Measurements from ENCODE around the gene PDGFA. TPM values are rescaled to one million over a fixed set of nuclear protein-coding genes. Genes with fewer than 3 reads are reported as not detected.
A peak's percentile ranks its signal among the peaks of the same experiment; 100 is the strongest.

PDGFA gene
- total and polyA plus RNA-seq, 2 donors from 2014 or later: 14.1 to 53.0 TPM

DNA sequence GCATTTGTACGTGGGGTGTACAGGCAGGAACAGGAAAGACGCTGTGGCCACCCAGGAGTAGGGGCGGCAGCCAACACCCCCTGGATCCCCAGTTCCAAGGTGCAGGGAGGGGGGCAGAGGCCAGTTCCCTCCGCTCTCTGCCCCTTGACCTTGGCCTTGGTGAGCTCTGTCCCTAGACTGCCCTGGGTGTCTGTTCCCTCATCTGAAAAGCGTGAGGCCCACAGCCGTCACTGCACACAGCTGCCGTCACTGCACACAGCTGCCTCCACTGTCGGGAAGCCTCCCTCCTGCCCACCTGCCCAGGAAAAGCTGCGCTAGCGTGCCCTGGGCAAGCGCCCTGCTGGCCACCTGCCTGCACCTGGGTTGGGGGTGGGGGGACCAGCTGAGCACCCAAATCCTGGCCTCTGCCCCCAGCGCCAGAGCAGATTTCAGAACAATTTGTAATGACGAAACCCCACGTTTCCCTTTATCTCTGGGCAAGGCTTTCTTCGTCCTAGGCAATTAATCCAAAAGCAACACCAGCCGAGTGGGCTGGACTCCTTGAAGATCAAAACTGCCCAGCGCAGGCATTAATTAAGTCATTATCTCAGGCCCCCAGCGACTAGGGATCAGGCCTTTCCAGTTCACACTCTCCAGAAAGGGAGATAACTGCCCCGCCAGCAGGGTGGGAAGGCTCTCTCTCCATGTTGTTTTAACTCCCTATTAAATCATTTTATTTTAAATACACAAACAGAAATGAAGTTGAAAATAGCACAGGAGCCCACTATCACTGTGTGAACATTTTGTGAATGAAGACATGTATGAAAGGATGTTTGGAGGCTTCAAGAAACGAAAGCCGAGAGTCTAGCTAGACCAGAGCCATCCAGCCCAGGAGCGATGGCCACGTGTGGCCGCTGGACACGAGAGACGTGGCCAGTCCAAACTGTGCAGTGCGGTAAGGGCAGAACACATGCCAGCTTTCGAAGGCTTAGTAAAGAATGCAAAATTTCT is 4.0 kb upstream of the PDGFA start:
- no peaks in the 10 kb centered on the region for H3K27me3 ChIP-seq (ENCODE audit: control insufficient read depth, insufficient read depth, low read length)
- H3K36me3 ChIP-seq (ENCODE audit: control insufficient read depth in 2 of 3, insufficient read depth in 3 of 3, low read length in 3 of 3): no peaks in the 10 kb centered on the region
- TF ChIP-seq, protein P1, sequence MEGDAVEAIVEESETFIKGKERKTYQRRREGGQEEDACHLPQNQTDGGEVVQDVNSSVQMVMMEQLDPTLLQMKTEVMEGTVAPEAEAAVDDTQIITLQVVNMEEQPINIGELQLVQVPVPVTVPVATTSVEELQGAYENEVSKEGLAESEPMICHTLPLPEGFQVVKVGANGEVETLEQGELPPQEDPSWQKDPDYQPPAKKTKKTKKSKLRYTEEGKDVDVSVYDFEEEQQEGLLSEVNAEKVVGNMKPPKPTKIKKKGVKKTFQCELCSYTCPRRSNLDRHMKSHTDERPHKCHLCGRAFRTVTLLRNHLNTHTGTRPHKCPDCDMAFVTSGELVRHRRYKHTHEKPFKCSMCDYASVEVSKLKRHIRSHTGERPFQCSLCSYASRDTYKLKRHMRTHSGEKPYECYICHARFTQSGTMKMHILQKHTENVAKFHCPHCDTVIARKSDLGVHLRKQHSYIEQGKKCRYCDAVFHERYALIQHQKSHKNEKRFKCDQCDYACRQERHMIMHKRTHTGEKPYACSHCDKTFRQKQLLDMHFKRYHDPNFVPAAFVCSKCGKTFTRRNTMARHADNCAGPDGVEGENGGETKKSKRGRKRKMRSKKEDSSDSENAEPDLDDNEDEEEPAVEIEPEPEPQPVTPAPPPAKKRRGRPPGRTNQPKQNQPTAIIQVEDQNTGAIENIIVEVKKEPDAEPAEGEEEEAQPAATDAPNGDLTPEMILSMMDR (IDR thresholded peaks at IDR 0.05; ENCODE audit: borderline replicate concordance, extremely low read depth, insufficient read depth): no peak
- no peak for DNase-seq
- no peak overlapping the region for H3K4me3 ChIP-seq (ENCODE audit: low read length in 3 of 3)
- H3K9ac ChIP-seq (ENCODE audit: low read length in 3 of 3): no peak overlapping the region
- no peak for FAIRE-seq
- H3K4me1 ChIP-seq (ENCODE audit: control insufficient read depth in 2 of 3, insufficient read depth in 2 of 3, low read depth in 1 of 3, low read length in 3 of 3): peaks cover 0 to 9% (median 0%) of the 10 kb centered on the region in 3 donors
- intact Hi-C loops (cut with DNase I): no loop called here
- H3K9me3 ChIP-seq (ENCODE audit: control insufficient read depth in 2 of 3, insufficient read depth in 1 of 3, low read length in 3 of 3): no peaks in the 10 kb centered on the region
- H3K27ac ChIP-seq (ENCODE audit: low read depth in 2 of 2, low read length in 2 of 2): no peak overlapping the region

DNA sequence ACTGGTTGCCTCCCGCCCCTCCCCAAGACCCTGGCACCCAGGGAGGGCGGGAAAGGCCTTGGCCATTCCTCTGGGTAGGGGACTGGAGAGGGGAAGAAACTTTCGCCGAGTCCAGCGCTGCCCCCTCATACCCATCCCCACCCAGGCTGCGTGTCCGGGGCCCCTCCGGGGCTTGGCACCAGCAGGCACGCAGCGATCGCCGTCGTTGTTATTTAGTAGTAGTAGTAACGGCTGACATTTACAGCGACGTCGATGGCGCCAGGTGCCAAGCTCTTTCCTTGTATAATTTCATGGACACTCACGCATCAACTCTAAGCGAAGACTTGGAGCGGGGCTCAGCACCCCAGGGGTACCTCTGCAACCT is 3.3 kb upstream of the PDGFA start:
- H3K27me3 ChIP-seq (ENCODE audit: control insufficient read depth, insufficient read depth, low read length): no peaks in the 10 kb centered on the region
- intact Hi-C loops (cut with DNase I): no loop called here
- DNase-seq (no peak), FAIRE-seq (no peak)
- H3K9me3 ChIP-seq (ENCODE audit: control insufficient read depth in 2 of 3, insufficient read depth in 1 of 3, low read length in 3 of 3): no peaks in the 10 kb centered on the region
- no peaks in the 10 kb centered on the region for H3K36me3 ChIP-seq (ENCODE audit: control insufficient read depth in 2 of 3, insufficient read depth in 3 of 3, low read length in 3 of 3)
- no peak overlapping the region for H3K9ac ChIP-seq (ENCODE audit: low read length in 3 of 3)
- H3K4me1 ChIP-seq (ENCODE audit: control insufficient read depth in 2 of 3, insufficient read depth in 2 of 3, low read depth in 1 of 3, low read length in 3 of 3): peaks cover 0 to 9% (median 0%) of the 10 kb centered on the region in 3 donors
- no peak overlapping the region for H3K27ac ChIP-seq (ENCODE audit: low read depth in 2 of 2, low read length in 2 of 2)
- TF ChIP-seq, protein P1 (IDR thresholded peaks at IDR 0.05; ENCODE audit: borderline replicate concordance, extremely low read depth, insufficient read depth): no peak
- no peak overlapping the region for H3K4me3 ChIP-seq (ENCODE audit: low read length in 3 of 3)

DNA sequence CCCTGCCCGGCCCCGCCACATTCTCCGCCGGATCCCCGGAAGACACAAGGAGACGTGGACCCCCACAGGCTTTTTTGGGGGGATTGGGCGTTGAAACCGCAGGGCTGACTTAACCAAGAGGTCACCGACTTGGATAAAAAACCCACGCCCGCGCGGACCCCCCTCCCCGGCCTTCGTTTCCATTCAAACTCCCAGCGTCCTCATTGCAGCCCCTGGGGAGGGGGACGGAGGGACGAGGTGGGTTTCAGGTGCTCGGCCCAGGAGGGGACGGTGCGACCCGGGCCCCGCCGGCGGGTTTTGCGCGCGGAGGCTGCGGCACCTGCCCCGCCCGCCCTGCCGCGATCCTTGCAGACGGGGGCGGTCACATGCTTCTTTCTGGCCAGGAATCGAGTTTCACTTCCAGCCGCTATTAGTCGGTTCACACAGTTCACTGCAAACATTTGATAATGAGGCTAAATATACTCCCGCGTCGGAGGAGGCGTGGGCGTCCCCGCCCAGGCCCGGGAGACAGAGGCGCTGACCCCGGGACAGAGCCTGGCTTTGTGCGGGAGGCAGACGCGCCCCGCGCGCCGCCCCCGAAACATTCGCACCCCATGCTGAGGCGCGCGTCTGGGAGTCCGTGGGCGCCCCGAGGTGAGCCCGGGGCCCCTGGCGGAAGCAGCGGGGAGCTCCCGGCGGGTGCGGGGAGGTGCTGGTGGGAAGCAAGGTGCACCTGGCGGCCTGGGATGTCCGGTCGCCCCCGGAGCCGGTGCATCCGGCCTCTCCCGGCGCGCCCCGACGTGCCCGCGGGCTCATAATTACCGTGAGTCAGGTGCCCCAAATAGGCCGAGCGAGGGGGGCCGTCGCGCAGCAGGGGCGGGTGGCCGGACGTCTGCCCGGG is 2.7 kb upstream of the PDGFA start:
- DNase-seq (peak; percentile 82 to 92 (median 86)), FAIRE-seq (no peak)
- no peak overlapping the region for H3K27ac ChIP-seq (ENCODE audit: low read depth in 2 of 2, low read length in 2 of 2)
- H3K4me3 ChIP-seq (ENCODE audit: low read length in 3 of 3): peak overlapping the region; percentile 11 to 46 (median 14)
- H3K36me3 ChIP-seq (ENCODE audit: control insufficient read depth in 2 of 3, insufficient read depth in 3 of 3, low read length in 3 of 3): no peaks in the 10 kb centered on the region
- peaks cover 0 to 9% (median 0%) of the 10 kb centered on the region in 3 donors for H3K4me1 ChIP-seq (ENCODE audit: control insufficient read depth in 2 of 3, insufficient read depth in 2 of 3, low read depth in 1 of 3, low read length in 3 of 3)
- H3K9me3 ChIP-seq (ENCODE audit: control insufficient read depth in 2 of 3, insufficient read depth in 1 of 3, low read length in 3 of 3): no peaks in the 10 kb centered on the region
- H3K9ac ChIP-seq (ENCODE audit: low read length in 3 of 3): peak overlapping the region in 1 of 3 donors; percentile 26
- TF ChIP-seq, protein P1 (IDR thresholded peaks at IDR 0.05; ENCODE audit: borderline replicate concordance, extremely low read depth, insufficient read depth): no peak
- intact Hi-C loops (cut with DNase I): no loop called here
- H3K27me3 ChIP-seq (ENCODE audit: control insufficient read depth, insufficient read depth, low read length): no peaks in the 10 kb centered on the region
